Measurements from ENCODE around the gene FAM171A1. TPM values are rescaled to one million over a fixed set of nuclear protein-coding genes. Genes with fewer than 3 reads are reported as not detected.

Gene FAM171A1
- total and polyA plus RNA-seq, 2 donors (not counting 3 experiments of a cell fraction or from before 2014, with no cell fraction given): 56.3 to 75.8 TPM

- no TSS peak for BruUV-seq (replicated peaks)
- H3K9me1 ChIP-seq (replicated peaks; ENCODE audit: control insufficient read depth, extremely low read depth, insufficient read depth, low read length): no peaks in the 10 kb centered on the region
- no peak overlapping the region for H3K4me2 ChIP-seq (ENCODE audit: insufficient read depth, low read length)
- H3K4me3 ChIP-seq (replicated peaks in 1 of 3; ENCODE audit: insufficient read depth in 1 of 3, low read depth in 1 of 3, low read length in 3 of 3): no peak overlapping the region
- no peaks in the 10 kb centered on the region for H4K20me1 ChIP-seq (replicated peaks; ENCODE audit: control insufficient read depth, extremely low read depth, insufficient read depth, low read length)
- dilution Hi-C loops (cut with MboI; ENCODE audit: extremely low pct_ligation_motif_present, low sequenced_read_pairs) (no loop called here), intact Hi-C loops (cut with micrococcal nuclease) (no loop called here)
- no peaks in the 10 kb centered on the region for H3K9me3 ChIP-seq (replicated peaks; ENCODE audit: control insufficient read depth, insufficient read depth, low read length)
- H3K27ac ChIP-seq (ENCODE audit: insufficient read depth, low read depth, low read length): no peak overlapping the region
- POLR2A ChIA-PET: no interaction called here
- H3K9ac ChIP-seq (replicated peaks; ENCODE audit: extremely low read depth, insufficient read depth, low read length): no peak overlapping the region
- no peaks in the 10 kb centered on the region for H3K27me3 ChIP-seq (ENCODE audit: control insufficient read depth in 2 of 2, insufficient read depth in 2 of 2, low read length in 2 of 2)
- H2AFZ ChIP-seq (ENCODE audit: low read depth, low read length): no peak overlapping the region
- H3K36me3 ChIP-seq (ENCODE audit: control insufficient read depth in 2 of 2, extremely low read depth in 1 of 2, insufficient read depth in 2 of 2, low read length in 2 of 2): no peaks in the 10 kb centered on the region
- H3K79me2 ChIP-seq (ENCODE audit: control insufficient read depth, insufficient read depth, low read length): peaks cover 73% of the 10 kb centered on the region
- DNase-seq (ENCODE audit: low read depth, low spot score) (no peak), FAIRE-seq (no peak)
- CTCF ChIA-PET: interaction anchor here (1.3 to 1.4 kb wide), 3 partner anchors 9 to 37 kb away, joined by 3 to 6 read pairs (median 5); no protein-coding TSS in a partner anchor
- no peak for TF ChIP-seq POLR2AphosphoS5 (IDR thresholded peaks at IDR 0.05; ENCODE audit: insufficient read depth, low read depth, low read length)
- TF ChIP-seq FOS (IDR thresholded peaks at IDR 0.05; ENCODE audit: borderline replicate concordance, insufficient read depth, low read length): no peak
- TF ChIP-seq POLR2A (IDR thresholded peaks at IDR 0.05; ENCODE audit: low read depth, low read length): no peak
- no peak for TF ChIP-seq EZH2 (IDR thresholded peaks at IDR 0.05; ENCODE audit: borderline replicate concordance, low read depth, low read length, severe bottlenecking)
- no peak for TF ChIP-seq GATA2 (IDR thresholded peaks at IDR 0.05; ENCODE audit: insufficient read depth, insufficient read length, low read depth, low read length)
- TF ChIP-seq MYC (IDR thresholded peaks at IDR 0.05; ENCODE audit: low read depth, low read length): no peak
- TF ChIP-seq JUN (IDR thresholded peaks at IDR 0.05; ENCODE audit: borderline replicate concordance, insufficient read depth, insufficient read length, low read depth): no peak
- no peak for TF ChIP-seq MAX (IDR thresholded peaks at IDR 0.05; ENCODE audit: insufficient read depth, insufficient read length)
- no peak for TF ChIP-seq CTCF (IDR thresholded peaks at IDR 0.05; ENCODE audit: extremely low read depth in 1 of 2, insufficient read depth in 1 of 2, low read depth in 1 of 2, low read length in 2 of 2)
- H3K4me1 ChIP-seq (ENCODE audit: control insufficient read depth, extremely low read depth, insufficient read depth, low read length): peaks cover 19% of the 10 kb centered on the region
Measured at GRCh38 chr10:15320522-15321203, 50.4 kb downstream of the FAM171A1 start.

Data from endothelial cell of umbilical vein (primary cell).